HG02885 (cell line): ENCODE measurements around the gene C1S.
"Not testable (repeated sequence)": the region's sequence is repeated elsewhere in the genome, so short reads cannot be mapped to it uniquely, and the experiment has no call there.

Experiments
- ATAC-seq: cut with Tn5 transposase; IDR thresholded peaks from one replicate; pipeline ENCODE4 v1.9.1; 2021; ENCODE audit warnings: mild to moderate bottlenecking; ENCODE audit not compliant: unreplicated experiment, poor library complexity

Gene C1S

DNA sequence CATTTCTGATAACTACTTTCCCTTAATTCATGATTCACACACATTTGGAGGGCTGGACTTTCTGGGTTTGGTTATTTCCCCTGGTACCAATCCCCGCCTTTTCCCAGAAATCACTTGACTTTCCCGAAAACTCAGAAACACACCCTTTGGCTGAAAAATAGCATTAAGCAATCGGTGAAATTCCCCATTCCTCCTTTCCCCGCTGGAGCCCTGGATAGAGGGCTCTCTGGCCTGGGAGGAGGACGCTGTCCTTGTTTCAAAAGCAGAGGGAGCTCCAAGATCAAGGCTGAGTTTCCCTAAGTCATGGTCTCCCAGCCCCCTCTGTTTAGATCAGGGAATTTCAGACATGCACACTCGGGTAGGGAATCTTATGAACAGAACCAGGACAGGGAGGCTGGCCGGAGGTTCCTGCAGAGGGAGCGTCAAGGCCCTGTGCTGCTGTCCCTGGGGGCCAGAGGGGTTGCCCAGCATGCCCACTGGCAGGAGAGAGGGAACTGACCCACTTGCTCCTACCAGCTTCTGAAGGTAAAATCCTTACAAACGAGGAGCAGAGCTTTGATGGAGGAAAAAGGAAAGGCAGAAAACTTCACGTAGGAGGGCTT is at the start of gene C1S:
TSS of gene C1S (plus strand) at position 366 of the 602 bp plus-strand sequence. CDS start 1,195 bp downstream, outside the sequence.
- no peak for ATAC-seq

DNA sequence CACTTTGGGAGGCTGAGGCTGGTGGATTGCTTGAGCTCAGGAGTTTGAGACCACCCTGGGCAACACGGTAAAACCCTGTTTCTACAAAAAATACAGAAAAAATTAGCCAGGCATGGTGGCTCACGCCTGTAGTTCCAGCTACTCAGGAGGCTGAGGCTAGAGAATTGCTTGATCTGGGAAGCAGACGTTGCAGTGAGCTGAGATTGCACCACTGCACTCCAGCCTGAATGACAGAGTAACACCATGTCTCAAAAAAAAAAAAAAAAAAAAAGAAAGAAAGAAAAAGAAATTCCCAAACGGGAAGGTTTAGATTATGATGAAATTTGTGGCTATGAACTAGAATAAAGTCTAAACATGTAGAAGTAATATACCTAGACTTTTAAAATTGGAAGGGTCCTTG is 49.1 kb upstream of the C1S start:
- not testable (repeated sequence) for ATAC-seq

DNA sequence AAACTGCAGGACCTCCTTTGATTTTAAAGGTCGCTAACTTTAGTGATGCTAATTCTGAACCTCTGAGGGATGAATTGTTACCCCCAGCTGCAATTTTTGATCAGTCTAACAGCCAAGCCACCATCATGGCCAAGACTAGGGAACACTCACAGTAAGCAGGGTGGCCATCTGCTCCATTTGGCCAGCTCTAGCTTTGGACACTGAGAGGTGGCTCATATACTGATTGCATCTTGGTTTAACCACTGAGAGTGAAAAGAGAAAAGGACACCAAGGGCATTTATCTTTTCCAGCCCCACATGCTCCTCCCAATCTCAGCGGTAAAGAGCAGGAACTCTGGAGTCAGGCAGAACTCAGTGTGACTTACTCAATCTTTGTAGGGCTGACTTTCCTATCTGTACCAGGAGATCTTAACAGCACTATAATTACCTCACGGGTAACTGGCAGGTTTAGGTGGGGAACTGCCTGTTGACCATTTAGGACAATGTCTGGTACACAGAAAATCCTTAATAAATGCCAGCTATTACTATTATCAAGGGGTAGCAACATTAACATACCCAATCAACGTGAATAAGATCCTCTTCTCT is 48.4 kb upstream of the C1S start:
- no peak for ATAC-seq

DNA sequence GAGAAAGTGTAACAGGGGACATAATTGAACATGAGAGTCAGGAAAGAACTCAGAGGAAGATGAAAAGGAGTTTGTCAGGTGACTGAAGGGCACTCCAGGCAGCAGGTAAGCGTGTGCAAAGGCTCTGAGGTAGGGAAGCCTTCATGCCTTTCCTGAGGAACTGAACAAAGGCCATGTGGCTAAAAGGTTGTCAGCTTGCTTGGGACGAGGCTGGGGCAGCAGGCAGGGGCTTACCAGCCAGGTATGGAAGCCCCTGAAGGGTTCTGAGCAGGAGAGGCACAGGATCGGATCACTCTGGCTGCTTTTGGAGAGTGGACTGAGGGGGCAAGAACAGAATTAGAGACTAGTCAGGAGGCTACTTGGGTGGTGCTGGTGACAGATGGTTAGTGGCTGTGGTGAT is 47.4 kb upstream of the C1S start:
- ATAC-seq, result no peak

DNA sequence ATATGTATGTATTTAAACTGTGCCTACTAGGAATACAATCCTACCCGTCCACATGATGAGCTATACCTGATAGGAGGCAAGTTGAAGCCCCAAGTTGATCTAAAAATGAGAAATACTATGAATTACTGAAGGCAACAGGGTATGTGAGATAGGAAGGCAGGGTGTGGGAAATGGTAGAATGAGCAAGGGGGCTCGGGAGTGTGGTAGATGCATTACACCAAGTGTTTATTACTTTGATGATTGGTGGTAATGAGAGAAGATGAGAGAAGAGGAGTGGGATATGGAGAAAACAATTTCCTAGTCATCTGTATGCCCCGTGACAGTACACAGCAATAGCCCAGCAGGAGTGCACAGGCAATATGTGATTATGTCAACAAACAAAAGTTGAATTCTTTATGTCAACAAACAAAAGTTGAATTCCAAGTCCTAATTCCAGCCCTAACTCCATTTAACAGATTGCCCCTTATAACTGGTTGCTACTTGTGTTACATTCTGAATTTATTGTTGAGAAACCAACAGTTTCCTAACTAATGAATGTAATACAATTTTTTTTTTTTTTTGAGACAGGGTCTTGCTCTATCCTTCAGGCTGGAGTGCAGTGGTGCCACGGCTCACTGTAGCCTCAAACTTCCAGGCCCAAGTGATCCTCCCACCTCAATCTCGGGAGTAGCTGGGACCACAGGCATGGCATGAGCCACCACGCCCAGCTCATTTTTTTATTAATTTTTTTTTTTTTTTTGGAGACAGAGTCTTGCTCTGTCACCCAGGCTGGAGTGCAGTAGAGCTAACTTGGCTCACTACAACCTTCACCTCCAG is 44.8 kb upstream of the C1S start:
- ATAC-seq, result no peak

DNA sequence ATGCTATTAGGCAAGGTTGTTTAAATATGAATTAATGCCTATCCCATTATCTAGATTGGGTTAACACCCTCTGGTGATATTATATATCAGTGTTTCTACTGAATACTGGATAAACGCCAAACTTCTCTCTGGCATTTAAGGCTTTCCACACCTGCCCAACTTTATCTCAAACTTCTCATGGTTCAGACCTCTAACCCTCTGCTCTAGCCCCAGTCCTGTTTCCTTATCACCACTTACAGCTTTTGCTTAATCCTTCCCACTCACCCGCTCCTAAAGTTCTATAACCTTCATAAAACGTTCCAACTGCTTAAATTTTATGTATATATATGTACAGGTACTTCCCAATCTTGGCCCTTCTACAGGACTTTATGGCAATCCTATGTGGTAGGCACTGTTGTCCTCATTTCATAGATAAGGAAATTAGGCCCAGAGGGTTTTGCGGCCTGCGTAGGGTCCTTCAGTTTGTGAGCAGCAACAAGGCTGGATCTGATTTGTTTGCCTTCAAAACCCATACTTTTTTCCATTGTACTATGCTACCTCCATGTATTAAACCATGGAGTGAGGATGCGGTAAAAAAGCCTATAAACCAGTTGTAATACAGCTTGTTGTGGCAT is 43.5 kb upstream of the C1S start:
- ATAC-seq, result no peak

DNA sequence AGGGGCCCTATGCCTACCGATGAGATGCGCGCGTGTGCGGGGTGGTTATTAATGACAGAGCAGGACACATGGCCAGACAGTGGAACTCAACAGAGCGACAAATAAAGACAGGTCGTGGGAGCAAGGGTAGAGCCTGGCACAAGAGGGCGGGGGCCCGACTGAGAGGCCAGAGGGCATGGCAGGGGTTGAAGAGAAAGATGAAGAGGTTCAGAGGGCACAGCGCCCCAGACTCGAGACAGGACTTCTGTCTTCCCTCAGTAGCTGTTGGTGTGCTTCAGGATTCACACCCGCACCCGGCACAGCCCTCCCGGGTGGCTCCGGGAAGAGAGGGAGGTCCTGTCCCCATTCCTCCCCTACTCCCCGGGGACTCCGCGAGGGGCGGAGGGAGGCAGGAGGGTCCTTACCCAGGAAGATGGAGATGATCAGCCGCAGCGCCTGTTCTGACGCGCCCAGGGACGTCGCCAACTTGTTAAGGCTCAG is 42.6 kb upstream of the C1S start:
- ATAC-seq, result peak; percentile 27

DNA sequence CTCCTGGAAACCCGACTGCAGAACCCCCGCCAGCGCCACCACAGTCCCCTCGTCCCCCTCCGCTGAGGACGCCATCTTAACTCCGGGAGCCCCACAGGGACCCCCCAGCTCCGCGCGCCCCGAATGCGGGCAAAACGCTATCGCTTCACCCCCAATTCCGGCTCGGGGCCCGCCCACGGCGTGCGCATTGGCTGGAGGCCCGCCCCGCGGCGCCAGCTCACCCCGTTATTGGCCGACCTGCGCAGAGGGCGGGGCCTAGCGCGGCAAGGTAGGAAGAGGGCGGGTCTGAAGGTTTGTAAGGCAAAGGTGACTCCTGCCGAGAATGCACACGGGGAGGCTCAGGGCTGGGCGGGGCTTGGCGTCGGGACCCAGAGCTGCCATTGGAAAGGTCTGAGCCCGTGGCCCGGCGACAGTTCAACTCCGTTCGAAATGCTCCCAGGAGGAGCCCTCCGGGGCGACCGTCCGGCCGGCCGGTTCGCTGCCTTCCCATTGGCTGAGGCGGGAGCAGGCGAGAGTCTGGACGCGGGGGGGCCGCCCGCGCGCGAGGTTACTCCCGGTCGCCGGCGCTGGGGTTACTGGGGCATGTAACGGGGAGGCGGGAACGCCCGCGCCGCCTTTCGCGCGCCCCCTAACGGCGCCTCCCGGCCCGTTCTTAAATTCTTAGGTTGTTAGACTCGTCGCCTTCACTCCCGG is 42.0 kb upstream of the C1S start, which contains the start of gene LPCAT3:
TSS of gene LPCAT3 (minus strand) at position 127 of the 693 bp plus-strand sequence. CDS start at position 75, 52 bp downstream.
- ATAC-seq, result peak; percentile 93

DNA sequence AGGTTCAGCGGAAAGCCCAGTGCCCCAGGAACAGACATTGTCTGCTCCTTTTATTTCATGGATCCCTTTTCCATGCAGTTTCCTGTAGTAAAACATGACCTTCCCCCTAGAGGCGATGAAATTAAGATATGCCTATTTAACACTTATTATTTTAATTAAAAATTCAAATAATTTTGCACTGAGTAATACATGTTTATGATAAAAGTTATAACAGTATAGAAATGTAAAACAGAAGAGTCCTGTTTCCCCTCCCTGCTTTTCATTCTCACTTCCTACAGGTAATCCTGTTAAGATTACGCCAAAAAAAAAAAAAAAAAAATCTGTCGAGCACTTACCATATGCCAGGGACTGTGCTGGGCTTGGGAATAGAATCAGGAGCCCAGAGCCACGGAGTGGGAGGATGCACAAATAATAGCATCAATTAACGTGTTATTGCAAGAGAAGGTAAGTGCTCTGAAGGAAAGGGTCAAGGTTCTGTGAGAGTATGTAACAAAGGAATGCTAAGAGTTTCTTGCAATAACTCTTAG is 41.4 kb upstream of the C1S start:
- ATAC-seq, result no peak

DNA sequence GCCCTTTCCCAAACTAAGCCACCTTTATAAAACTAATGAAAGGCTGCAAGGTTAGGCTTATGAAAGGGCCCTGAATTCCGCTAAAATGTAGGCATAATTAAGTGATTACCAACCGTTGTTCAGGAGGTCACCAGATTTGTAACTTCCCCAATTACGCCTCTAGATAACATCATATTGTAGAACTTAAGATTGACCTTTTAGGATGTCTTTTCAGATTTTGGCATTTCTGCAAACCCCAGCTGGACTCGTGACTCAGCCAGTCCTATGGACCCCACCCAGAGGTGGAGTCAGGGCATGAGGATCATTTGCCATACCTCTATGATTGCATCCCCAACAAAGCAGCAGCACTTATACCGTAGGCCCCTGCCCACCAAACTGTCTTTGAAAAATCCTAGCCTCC is 38.6 kb upstream of the C1S start:
- no peak for ATAC-seq

DNA sequence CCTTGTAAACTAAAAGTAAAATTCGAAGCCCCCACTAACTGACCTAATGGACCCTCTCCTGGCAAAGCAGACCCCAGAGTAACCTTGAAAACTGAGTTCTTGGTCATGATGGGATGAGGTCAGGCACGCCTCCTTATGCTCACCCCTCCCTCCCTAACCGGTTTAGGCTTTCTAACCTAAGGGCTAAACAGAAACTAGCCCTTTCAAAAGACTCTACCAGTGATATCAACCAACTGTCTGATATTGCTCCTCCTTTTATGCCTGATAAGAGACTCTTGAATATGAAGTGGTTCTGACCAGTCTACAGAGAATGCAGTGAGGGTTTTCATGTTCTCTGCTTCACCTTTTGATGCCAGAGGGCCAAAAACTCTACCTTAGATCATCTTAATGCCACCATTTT is 37.4 kb upstream of the C1S start:
- ATAC-seq, result no peak

DNA sequence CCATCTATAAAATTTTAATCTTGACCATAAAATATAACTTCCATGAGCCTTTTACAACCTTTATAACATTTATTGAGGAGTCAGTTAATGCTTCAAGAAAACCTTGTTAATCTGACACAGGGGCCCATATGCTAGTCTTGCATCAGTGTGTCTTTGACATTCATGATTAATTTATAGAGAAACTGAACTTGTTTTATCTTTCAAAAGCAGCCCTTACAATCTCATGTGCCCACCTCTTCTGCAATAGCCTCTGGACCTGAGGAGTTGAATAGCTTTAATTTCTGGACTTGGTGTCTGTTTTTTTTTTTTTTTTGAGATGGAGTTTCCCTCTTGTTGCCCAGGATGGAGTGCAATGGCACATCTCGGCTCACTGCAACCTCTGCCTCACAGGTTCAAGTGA is 33.7 kb upstream of the C1S start:
- ATAC-seq, result no peak

DNA sequence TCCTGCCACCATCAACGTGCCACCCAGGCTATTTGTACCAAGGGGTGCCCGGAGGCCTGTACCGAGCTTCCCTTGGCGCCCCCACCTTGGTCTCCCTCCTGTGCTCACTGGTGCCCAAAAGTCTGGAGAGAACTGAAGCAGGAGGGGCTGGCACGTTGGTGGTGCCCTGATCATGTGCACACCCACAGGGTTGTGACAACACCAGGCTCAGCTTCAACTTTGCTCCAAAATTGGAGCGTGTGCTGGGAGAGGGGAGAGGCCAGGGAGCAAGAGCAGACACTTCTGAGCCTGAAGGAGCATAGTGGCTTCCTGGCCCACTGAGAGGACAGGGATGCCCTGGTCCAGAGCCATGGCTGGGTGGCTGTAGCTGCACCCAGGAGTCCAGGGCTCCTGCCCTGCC is 29.2 kb upstream of the C1S start:
- ATAC-seq, result no peak

DNA sequence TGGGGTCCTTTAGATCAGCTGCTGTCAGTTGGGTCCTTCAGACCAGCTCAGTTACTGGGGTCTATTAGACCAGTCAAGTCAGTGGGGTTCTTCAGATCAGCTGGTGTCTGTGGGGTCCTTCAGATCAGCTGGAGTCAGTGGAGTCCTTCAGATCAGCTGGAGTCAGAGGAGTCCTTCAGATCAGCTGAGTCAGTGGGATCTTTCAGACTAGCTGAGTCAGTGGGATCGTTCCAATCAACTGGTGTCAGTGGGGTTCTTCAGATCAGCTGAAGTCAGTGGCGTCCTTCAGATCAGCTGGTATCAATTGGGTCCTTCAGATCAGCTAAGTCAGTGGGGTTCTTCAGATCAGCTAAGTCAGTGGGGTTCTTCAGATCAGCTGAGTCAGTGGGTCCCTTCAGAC is 27.5 kb upstream of the C1S start:
- no peak for ATAC-seq

DNA sequence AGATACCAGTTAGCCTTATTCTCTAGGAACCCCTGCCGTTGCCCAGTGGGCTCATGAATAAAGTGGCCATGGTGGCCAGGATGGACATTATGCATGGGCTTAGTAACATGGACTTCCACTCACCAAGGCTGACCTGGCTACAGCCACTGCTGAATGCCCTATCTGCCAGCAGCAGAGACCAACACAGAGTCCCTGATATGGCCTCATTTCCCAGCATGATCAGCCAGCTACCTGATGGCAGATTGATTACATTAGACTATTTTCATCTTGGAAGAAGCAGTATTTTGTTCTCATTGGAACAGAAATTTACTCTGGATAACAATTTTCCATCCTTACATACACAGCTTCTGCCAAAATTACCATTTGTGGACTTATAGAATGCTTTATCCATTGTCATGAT is 26.1 kb upstream of the C1S start:
- ATAC-seq, result no peak

DNA sequence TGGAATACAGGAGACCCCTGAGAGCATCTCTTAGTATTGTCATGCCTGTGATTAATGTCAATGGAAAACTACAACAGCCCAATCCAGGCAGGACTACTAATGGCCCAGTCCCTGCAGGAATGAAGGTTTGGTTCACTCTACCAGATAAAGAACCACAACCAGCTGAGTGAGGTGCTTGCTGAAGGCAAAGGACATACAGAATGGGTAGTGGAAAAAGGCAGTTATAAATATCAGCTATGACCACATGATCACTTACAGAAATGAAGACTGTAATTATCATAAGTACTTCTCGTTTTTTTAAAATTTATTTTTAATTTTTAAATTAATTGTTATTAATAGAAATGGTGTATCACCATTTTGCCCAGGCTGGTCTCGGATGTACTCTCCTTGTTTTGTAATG is 25.1 kb upstream of the C1S start:
- ATAC-seq, result no peak

DNA sequence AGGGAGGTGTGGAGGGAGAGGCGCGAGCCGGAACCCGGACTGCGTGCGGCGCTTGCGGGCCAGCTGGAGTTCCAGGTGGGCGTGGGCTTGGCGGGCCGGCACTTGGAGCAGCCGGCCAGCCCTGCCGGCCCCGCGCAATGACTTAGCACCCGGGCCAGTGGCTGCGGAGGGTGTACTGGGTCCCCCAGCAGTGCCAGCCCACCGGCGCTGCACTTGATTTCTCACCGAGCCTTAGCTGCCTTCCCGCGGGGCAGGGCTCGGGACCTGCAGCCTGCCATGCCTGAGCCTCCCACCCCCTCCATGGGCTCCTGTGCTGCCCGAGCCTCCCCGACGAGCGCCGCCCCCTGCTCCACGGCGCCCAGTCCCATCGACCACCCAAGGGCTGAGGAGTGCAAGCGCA is 23.1 kb upstream of the C1S start:
- not testable (repeated sequence) for ATAC-seq

DNA sequence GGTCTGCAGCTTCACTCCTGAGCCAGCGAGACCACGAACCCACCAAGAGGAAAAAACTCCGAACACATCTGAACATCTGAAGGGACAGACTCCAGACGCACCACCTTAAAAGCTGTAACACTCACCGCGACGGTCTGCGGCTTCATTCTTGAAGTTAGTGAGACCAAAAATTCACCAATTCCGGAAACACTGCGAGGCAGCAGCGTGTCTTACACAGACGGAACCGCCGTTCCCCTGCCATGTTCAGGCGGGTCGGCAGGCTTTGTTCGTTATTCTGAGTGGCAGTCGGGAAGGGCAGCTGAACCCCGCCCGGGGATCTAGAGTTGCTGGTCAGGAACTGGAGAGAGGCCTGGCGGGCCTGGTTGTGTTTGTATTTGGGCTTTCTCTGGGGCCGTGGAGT is 21.9 kb upstream of the C1S start:
- ATAC-seq, result no peak

DNA sequence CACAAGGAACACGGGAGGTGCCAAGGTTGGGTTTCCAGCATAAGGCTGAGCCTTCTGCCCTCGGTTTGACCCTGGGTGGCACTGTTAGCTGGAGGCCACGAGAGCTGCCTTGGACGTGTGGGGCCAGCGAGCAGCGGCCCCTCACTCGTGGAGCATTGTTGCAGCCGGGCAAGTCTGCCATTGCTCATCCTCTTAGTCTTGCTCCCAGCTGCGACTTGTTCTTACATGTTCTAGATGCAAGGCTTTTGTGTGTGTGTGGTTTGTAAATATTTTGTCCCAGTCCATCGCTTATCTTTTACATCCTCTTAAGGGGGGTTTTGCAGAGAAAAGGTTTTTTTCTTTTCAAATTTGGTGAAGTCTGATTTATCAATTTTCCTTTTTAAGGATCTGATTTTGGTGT is 21.1 kb upstream of the C1S start:
- ATAC-seq, result no peak

DNA sequence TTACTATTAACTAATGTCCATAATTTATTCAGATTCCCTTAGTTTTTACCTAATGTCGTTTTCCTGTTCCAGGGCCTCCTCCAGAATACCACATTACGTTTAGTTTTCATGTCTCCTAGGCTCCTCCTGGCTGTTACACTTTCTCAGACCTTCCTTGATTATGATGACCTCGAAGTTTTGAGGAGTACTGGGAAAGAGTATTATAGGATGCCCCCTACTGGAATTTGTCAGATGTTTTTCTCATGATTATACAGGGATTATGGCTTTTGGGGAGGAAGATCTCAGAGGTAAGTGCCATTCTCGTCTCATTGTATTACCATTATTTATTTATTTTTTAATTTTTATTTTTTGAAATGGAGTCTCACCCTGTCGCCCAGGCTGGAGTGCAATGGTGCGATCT is 17.7 kb upstream of the C1S start:
- no peak for ATAC-seq
